Renal cortex interstitium (tissue), 11 donors: ENCODE measurements around the gene AQP11. TPM values are rescaled to one million over a fixed set of nuclear protein-coding genes. Genes with fewer than 3 reads are reported as not detected.

Source experiments
- DNase-seq, 11 donors: peaks; one replicate each; pipeline ENCODE4 v3.0.0-alpha.2; 2013; ENCODE audit warnings: low read depth in 9 of 11, low spot score in 4 of 11; ENCODE audit errors: extremely low read depth in 1 of 11
- polyA plus RNA-seq, 3 donors: library from polyadenylated mRNA; unstranded; fragments of 120-200 nt; gene quantifications; one replicate each; pipeline ENCODE4 v1.2.1, GENCODE V29; 2013; ENCODE audit not compliant: insufficient read length in 3 of 3

Gene AQP11
- polyA plus RNA-seq, 3 donors: 3.9 to 5.1 (median 4.6) TPM

DNA sequence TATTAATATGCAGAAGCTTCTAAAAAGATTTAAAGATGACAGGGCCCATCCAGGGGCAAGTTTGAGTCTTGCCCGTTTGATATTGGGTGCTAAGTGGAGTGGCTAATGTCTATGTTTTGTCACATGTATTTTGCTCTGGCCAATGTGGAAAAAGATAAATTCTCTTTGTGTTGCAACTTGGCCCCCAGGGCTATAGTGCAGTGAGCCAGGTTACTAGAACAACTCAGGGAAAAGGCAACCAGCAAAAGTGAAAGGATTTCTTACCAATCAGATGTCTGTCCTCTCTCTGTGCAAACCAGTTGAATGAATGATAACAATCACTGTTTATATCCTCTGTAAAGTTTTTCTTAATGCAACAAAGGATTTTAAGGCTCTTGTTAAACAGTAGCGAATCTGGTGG is 52.5 kb downstream of the AQP11 start:
- no peak for DNase-seq

DNA sequence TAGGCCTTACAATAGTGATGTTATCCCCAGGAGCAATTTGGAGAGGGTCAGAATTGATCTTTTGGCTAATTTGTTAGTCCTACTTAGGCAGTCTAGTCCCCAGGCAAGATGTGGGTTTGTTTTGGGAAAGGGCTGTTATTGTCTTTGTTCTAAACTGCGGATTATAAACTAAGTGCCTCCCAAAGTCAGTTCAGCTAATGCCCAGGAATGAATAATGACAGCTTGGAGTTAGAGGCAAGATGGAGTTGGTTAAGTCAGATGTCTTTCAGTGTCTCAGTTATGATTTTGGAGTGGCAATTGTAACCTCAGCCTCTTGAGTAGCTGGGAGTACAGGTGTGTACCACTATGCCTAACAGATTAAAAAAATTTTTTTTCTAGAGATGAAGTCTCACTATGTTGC is 55.1 kb downstream of the AQP11 start:
- DNase-seq: no peak

DNA sequence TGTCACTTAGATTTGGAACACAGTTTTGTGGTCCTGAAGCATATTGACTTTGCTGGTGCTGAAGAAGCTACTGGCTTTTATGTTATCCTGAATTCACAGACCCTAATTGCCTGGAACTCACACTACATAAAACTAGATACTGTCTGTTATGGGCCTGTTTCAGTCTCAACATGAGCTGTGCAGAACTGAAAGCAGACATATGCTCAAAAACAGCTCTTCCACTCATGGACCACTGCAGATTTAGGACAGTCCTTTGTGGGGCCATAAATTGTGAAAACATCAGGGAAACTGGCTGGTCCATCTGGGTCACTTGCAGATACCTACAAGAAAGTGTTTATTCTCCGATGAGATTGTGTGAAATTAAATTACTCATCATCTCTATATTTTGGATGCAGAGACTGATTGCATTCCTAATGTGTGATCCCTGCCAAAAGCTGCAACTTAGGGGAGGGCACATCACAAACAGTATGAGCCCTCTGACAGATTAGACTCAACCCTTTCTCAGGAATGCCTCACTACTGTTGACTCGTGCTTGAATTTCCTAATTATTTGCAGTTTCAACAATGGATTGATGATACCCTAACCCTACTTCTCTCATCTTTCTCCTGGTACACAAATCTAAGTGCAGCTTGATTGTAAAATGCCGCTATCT is 58.0 kb downstream of the AQP11 start:
- DNase-seq: no peak

DNA sequence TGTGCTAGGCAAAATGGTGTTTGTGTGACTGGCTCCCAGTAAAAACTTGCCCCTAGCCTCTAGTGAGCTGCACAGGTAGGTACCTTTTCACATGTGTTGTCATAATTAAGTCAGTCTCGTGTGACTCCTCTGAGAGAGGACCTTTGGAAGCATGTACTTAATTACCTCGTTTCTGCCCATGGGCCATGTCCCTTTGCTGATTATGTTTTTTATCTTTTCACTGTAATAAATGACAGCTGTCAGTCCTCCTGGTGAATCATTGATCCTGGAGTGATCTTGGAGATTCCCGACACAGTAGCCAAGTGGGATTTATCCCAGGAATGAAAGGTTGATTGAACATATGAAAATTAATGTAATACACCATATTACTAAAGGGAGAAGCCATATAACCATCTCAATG is 60.4 kb downstream of the AQP11 start:
- DNase-seq: no peak

DNA sequence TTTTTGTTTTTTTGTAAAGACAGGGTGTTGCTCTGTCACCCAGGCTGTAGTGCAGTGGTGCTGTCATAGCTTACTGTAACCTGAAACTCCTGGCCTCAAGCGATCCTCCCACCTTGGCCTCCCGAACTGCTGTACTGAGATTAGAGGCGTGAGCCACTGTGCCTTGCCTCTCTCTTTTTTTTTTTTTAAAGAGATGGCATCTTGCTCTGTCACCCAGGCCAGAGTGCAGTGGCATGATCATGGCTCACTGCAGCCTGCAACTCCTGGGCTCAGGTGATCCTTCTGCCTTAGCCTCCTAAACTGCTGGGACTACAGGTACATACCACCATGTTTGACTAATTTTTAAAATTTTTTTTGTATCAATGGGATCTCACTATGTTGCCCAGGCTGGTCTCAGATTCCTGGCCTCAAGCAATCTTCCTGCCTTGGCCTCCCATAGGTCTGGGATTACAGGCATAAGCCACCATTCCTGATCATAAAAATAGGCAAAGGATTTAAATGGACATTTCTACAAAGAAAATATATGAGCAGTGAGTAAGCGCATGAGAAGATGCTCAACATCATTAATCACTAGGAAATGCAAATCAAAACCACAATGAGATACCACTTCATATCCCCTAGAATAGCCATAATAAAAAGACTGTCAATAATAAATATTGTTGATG is 65.1 kb downstream of the AQP11 start:
- DNase-seq: no peak

DNA sequence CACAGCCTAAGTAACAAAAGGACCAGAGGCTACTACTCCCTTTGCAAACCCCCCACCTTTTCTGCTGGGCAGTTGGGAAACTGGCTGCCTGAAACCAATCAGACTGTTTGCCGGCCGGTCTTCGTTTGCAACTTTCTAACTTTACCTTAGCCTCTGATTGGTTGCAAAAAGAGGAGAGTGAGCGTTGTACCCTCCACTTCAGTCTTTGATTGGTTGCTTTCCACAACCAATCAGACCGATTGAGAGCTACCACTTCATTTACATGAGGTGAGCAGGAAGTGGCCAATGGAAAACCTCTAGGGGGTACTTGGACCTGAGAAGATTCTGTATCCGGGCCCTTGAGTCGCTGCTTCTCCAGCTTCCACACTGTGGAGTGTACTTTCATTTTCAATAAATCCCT is 66.6 kb downstream of the AQP11 start:
- DNase-seq: no peak

DNA sequence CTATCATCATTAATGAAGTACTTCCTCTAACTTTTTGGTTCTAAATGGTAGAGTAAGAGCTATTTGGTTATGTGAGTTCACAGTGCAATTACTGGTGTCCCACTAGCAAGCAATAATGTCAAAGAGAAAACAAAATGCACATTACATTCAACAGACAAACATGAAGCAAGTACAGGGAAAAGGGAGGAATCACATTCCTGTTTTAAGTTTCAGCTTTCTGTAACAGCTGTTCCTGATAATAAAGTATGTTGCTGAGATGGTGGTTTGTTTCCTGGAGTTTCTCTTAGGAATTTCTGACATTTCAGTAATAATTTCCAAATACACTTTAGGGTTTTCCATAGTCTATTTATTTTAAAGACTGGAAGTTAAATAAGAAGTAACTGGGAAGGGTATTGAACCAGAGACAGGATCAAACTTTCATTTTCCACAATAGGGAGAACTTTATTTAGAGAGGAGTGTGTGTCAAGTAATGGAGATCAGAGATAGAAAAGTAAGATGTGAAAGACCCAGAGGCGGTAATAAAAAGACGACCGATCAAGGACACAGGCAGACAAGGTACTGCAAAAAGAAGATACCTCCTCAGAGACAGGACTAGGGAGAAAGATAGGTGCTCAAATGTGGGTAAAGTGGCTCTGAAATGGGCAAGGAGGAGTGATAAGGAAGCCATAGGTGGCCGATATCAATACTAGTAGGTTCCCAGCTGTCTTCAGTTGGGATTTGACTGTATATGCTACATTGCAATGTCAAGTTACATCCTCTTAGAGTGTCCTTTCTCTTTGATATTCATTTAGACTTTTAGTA is 68.7 kb downstream of the AQP11 start:
- DNase-seq: no peak

Other genes with a start within 250 kb of the AQP11 start
- 10 to 100 TPM; 83.2 to 99.1 (median 93.4) TPM for gene PAK1, start 115.9 kb upstream of the AQP11 start, polyA plus RNA-seq
- gene CLNS1A, start 47.8 kb downstream of the AQP11 start, polyA plus RNA-seq: 100 to 1,000 TPM; 179 to 230 (median 229) TPM
- gene RSF1, start 230.8 kb downstream of the AQP11 start, polyA plus RNA-seq: 10 to 100 TPM; 68.9 to 78.5 (median 70.7) TPM
- gene AAMDC, start 231.2 kb downstream of the AQP11 start, polyA plus RNA-seq: 10 to 100 TPM; 43.2 to 55.6 (median 49.4) TPM